SH-SY5Y (cell line): ENCODE results near the gene FGGY.

Experiments used
- GATA2 ChIP-seq: IDR thresholded peaks from 2 replicates; pipeline ENCODE4 v1.6.1; 2011; ENCODE audit warnings: mild to moderate bottlenecking, low read depth, low read length
- GATA3 ChIP-seq: IDR thresholded peaks from 2 replicates; pipeline ENCODE4 v1.6.1; 2011; ENCODE audit warnings: low read depth, mild to moderate bottlenecking, low read length, moderate library complexity

DNA sequence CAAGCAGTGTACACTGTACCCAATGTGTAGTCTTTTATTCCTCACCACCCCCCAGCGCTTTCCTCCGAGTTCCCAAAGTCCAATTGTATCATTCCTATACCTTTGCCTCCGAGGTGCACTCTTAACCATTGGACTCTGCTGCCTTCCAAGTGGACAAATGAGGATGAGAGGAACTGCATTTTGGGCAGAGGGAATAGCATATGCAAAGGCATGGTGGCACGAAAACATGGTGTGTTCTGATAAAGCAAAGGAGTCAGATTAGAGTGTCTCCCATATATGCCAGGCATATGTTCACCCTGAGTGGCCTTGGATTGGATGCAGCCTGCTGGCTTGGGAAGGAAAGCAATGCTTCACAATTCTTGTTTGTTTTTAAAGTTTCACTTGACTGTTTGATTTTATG is 25.5 kb downstream of the FGGY start:
- no peak for TF ChIP-seq GATA2
- no peak for TF ChIP-seq GATA3
